CD4-positive, alpha-beta T cell treated with Interleukin-12 subunit alpha and Interleukin-12 subunit beta, for 1 hour (primary cell): ENCODE results near the gene HHATL.

Experiments used
- DNase-seq: peaks from one replicate; pipeline ENCODE4 v3.0.0-alpha.2; 2020

The HHATL gene

DNA sequence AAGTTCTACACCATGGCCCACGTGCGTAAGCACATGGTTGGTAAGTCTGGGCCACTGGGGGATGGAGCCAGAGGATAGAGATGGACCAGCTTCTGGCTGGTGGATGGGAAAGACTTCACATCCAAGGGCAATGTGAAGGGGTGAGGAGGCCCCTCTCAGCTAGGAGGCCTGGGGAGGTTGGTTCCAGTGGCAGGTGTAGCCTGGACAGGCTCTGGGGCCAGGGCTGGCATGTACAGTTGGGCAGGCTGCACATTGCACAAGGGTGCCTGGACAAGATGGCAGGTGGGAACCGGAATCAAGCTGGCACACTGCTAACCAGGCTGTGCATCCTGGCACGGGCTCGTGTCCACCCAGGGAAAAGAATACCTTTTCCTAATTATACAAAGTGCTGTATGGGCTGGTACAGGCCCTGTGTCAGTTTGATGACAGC is 41.0 kb downstream of the HHATL start:
- no peak for DNase-seq

DNA sequence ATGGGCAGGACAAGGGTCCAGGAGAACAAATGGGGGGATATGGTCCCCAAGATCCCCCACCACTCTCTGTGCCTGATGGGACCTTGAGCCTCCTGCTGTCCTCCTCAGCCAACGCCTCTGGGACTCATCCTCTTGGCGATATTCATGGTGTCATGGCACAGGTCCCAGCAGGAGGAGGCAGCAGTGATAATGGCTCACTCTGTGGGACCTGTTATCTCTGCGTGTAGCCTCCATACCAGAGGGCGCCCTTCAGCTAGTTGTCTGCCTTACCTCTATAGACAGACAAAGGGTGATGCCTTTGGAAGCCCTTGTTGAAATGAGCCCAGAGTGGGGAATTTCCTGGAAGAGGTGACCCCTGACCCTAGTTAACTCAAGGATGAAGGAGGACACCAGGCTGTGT is 41.7 kb downstream of the HHATL start:
- no peak for DNase-seq

DNA sequence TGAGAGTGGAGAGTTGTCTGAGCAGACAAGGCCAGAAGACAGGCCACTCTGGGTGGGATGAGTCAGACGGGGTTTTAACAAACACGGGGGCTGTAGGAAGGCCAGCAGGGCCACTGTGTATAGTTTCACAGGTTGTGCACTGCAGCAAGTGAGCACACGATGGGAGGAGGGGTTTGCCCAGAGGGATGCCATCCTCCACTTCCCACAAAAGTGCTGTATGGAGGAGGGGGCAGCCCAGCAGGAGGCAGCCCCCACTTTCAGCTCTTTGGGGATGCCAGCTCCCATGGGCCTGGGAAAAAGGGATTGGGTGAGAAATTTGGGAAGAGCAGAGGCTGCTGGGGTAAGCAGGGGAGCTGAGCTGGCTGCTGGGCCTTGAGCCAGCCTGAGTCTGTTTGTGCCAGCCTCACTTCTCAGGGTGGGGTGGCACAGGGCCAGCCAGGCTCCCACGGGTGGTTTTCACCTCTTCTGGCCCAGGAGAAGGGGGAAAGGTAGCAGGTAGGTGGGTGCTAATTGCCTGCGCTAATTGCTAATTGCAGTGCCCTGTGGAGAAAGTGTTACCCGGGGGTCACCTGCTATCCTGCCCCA is 42.4 kb downstream of the HHATL start:
- no peak for DNase-seq

DNA sequence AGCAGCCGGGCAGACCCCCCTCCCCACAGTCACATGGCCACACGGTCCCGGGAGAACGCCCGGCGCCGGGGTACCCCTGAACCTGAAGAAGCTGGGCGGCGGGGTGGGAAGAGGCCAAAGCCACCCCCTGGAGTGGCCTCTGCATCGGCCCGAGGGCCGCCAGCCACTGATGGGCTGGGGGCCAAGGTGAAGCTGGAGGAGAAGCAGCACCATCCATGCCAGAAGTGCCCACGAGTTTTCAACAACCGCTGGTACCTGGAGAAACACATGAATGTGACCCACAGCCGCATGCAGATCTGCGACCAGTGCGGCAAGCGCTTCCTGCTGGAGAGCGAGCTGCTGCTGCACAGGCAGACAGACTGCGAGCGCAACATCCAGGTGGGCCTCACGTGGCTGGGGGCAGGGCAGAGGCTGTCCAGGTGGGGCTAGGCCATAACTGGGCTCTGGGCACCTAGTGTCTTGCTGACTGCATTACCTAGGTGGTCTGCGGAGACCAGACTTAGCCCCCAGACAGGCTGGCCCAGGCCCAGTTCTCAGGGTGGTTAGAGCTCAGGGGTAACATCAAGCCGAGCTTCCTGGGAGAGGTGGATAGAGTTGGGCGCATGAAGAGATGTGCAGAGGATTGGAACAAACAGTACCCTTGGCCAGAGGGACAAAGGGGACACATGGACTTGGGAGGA is 43.0 kb downstream of the HHATL start:
- no peak for DNase-seq

DNA sequence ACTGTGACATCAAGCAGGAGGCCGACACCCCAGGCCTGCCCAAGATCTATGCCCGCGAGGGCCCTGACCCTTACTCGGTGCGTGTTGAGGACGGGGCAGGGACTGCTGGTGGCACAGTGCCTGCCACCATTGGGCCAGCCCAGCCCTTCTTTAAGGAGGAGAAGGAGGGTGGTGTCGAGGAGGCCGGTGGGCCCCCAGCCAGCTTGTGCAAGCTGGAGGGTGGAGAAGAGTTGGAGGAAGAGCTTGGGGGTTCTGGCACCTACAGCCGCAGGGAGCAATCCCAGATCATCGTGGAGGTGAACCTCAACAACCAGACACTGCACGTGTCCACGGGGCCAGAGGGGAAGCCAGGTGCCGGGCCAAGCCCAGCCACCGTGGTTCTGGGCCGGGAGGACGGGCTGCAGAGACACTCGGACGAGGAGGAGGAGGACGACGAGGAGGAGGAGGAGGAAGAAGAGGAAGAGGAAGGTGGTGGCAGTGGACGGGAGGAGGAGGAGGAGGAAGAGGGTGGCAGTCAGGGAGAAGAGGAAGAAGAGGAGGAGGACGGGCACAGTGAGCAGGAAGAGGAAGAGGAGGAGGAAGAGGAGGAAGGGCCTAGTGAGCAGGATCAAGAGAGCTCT is 43.7 kb downstream of the HHATL start:
- no peak for DNase-seq

DNA sequence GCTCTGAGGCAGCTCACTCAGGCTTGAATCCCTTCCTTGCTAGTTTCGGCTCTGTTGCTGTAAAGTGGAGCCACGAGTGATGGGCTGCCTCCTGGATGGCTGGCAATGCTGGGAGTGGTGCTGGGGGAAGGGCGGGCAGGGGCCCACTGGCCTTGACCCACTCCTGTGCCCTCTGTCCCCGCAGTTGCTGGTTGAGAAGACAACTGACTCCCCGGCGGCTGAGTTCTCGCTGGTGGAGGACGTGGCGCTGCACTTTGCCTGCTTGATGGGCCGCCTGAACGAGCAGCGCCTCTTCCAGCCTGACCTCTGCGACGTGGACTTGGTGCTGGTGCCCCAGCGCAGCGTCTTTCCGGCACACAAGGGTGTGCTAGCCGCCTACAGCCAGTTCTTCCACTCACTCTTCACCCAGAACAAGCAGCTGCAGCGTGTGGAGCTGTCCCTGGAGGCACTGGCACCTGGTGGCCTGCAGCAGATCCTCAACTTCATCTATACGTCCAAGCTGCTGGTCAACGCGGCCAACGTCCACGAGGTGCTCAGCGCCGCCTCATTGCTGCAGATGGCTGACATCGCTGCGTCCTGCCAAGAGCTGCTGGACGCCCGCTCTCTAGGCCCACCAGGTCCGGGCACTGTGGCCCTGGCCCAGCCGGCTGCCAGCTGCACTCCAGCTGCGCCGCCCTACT is 44.4 kb downstream of the HHATL start:
- no peak for DNase-seq

DNA sequence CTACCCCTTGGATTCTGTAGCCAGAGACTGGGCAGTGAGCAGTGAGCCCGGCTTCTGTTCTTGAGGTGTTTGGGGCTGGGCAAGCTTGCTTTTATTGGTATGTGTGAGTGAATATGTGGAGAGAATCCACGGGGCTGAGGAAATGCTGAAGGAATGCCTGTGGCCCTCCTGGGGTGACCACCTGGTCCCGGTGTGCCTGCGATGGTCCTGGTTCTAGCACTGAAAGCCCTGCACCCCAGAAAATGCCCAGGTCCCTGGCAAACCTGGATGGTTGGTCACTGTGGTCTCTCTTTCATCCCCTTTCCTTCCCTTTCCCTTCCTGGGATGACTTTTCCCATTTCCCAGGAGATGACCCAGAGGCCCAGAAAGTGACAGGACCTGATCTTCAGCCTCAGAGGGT is 44.9 kb downstream of the HHATL start:
- no peak for DNase-seq

DNA sequence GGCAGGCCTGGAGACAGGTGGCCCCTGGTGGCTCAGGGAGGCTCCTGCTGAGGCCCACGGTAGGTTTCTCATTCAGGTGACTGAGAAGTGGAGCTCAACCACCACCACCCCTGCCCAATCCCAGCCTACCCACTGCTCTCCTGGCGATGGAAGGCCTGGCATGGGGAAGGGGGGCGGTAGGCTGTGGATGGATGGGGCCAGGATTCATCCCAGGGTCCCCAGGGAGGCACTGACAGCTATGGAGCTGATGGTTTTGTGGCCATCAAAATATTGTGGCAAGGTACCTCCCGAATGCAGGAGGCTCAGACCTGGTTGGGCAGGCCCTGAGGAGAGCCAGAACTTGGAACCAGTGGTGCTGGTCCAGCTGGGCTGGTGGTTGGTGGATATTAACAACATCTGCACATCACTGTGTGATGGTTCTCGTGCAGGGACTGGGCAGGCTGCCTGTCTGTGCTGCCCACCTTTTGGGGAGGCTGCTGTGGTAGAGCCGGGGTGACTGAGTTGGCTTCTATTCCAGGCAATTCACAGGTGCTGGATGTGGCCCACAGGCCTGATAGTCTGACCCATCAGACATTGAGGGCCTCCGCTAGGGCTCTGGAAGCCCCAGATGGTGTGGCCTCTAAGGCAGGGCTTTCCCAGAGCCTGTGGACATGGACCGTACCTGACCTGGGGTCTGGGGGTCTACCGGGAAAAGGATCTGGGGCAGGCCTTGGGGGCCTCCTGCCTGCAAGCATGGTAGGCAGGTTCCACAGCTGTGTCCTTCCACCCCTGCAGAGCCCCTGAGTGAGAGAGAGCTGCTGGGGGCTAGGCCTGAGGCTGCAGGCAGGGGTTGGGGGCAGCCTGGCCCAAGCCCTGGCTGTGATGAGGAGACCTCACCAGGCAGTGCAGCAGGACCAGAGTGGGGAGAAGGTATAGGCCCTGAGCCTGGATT is 45.7 kb downstream of the HHATL start:
- no peak for DNase-seq

DNA sequence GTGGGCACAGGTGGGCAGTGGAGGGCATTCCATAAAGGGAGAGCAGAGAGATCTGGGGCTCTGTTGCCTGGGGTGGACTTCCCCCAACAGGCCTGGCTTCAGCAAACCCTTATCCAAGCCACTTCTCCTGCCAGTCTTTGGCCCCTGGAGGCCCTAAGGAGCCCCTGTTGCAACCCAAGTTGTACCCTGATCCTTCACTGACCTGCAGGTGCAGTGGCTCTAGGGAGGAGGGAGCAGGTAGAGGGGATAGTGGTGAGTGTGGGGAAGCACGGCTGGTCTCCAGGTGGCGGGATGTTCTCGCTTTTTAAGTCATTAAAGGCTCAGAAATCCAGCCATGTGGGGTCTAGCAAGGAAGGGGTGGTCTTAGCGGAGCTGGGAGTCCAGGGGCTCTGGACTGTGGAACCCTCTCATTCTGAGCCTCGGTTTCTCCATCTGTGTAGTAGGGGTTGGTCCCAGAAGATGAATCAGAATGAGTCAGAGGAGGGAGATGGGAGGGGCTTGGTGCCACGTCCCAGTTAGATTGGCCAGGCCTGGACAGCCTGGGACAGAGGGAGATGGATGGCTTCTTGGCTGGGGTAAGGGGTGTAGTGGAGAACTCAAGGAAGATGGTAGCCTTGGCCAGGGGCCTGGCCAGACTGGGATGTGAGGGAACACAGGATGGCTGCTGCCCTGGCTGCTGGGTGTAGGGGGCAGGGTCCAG is 46.5 kb downstream of the HHATL start:
- no peak for DNase-seq

DNA sequence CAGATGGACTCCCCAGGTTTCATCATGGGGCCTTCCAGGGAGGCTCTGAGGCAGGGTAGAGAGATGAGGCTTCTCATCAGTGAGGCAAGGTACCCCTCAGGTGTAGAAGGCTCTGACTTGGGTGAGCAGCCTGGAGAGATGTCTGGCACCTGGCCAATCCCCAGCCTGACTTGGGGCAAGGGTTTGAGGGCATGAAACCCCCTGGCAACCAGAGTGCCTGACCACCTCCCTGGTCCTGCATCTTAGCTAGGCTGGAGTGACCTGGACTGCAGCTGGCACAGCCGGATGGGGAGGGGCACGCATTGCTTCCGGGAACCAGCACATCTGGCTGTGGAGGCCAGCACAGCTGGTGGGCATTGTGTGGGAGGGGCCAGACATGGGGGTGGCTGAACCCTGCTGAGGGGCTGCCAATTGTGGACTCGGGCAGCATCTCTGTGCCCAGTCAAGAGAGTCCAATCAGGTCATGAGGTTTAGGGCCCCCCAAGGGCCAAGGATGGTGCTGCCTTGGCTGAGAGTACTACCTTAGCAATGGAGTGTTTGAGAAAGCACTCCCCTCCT is 47.2 kb downstream of the HHATL start:
- DNase-seq, result no peak

DNA sequence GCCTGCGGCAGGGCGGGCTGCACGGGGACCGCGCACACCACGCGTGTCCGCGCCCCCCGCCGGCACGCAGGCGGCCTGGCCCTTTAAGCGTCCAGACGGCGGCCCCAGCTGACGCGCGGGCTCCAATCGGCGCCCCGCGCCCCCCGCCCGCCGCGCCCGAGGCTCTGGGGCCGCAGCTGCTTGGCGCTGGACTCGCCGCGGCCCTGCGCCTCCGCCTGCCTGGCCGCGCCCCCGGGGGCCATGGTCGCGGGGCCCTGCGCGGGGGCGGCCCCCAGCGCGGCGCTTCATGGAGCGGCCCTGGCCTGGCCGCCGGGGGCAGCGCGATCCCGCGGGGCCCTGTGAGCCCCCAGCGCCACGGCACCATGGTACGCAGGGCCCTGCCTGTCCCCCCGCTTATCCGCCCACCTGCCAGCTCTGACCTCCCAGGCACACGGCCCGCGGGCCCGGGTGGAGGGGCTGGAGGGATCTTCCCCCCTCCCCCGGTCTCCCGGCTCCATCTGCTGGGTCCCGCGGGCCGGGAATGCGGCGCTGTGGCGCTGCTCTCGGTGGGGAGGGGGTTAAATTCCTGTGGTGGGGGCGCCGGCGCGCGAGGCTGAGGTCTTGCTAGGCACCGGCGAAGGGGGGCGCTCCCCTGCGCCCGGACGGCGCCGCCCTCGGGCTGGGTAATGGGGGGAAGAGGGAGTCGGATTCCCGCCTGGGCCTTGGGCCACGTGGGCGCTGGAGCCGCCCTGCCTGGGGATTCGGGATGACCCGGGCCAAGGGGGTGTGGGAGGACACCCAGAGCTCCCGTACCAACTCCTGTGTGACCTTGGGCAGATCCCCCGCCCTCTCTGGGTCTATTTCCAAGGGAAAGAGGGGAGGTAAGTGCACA is 48.0 kb downstream of the HHATL start:
- no peak for DNase-seq

DNA sequence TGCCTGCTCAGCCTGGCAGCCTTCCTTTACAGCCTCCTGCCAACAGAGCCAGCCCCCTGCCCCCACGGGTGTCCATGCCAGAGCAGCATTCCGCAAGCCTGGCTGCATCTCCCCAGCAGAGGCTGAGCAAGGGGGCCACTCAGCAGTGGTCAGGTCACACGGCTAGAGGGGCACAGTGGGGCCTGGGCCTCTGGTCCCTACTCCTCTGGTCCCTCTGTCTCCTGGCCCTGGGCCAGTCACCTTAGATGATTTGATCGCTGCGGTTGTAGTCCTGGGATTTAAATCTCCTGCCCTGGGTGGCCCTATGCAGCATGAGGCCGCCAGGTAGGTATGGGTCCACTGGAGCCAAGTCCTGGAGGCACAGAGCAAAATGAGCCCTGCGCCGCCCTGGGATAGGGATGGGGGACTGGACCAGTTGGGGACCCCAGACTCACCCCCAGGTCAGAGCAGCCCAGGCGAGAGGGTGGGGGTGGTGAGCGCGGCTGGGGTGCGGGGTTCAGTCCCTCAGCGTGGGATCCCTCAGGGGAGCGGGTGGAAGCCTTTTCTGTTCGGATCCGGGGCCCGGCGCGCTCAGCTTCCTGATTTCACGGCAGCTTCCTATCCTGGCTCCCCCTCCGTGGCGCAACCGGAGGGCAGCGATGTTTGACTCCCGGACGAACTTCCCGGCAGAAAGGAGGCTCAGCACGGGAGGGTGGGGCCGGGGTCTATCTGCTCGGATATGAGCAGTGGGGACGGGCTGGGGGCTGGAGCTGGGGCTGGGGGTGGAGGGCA is 48.9 kb downstream of the HHATL start, which contains the start of gene ZBTB47:
TSS of gene ZBTB47 (plus strand) at position 138 of the 771 bp plus-strand sequence. CDS start 4,659 bp downstream, outside the sequence.
- DNase-seq, result no peak

DNA sequence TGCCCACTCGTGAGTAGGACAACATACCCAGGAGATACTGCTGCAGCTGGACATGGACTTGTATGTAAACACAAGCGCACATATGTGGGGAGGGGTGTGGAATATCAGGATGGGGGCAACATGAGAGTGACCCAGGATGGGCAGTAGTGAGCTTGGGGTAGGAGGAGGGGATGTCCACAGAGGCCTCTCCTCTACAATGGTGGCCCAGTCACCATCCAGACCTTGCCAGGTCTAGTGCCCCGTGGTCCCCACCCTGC is 49.4 kb downstream of the HHATL start:
- no peak for DNase-seq

DNA sequence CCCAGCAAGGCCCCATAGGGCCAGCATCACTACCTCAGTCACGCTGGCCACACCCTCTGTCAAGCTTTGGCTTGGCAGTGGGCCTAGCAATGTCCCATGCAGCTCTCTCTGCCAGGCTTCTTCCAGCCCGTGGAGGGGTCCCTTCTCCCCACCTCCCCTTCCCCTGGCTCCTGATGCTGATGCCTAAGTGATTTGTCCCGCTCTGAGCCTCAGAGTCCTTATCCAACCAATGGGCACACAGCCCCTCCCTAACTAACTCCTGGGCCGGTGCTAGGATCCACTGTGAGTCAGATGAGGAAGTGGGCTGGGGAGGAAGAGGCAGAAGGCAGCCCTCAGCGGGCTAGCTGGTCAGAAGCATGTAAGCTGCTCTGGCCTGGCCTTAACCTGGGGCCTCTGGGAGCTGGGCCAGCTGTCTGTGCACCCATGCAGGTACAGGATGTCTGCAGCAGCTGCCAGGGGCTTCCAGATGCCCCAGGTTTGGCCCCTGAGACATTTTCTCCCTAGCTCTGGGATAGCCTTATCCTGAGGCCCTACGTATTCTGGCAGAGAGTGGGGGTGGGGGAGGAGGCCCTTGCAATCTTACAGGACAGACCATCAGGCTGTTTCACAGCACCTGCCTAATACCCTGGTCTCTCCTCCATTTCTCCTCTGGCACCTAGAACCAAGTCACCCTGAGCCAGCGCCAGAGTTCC is 49.8 kb downstream of the HHATL start:
- no peak for DNase-seq

DNA sequence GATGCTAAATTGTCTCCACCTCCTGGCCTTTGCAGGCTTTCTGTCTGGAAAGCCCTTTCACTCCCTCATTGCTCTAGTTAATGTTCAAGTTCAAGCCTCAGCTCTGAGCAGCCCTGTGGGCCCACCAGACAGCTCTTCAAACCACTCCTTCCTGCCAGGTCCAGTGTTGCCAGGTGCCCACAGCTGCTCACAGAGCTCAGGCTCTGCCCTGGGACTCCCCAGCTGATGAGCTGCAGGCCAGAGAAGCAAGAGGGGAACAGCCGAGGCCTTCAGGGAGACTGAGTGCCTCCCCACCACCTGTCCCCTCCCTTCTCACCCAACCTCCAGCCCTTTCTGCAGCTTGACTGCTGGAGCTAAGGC is 50.4 kb downstream of the HHATL start:
- DNase-seq, result no peak

DNA sequence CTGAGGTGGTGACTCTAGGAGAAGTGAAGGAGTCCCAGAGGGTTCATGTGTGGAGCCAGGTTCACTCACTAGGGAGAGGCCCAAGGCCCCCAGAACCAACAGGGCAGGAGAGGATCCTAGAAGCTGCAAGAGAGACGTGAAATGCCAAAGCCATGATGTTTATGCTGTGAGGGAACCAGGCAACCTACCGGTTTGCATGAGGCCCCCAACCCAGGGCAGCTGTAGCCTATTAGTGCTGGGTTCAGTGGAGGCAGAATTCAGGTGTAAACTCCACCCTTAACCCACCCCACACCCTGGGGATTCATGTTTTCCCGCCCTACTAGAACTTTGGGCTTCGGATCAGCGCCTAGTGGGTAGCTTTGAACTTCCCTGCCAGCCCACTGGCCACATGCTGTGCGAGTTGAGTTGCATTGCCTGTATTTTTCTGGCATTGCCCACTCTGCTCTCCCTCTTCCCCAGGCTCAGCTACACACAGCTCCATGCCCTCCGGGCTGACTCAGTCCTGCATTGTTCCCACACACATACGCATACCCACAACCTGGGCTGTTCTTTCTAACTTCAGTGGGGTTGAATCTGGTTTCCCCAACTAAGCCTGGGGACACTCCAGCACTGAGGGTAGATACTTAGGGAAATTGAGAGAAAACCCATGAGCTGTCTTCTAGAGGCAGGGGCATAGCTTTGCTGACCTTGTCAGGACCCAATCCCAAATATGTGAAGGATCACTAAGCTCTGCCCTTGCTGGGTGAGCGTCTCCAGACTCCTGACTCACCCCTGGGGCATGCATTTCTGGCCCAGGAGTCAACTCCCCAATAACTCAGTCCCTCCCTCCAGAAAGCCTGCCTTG is 51.1 kb downstream of the HHATL start:
- DNase-seq, result no peak

DNA sequence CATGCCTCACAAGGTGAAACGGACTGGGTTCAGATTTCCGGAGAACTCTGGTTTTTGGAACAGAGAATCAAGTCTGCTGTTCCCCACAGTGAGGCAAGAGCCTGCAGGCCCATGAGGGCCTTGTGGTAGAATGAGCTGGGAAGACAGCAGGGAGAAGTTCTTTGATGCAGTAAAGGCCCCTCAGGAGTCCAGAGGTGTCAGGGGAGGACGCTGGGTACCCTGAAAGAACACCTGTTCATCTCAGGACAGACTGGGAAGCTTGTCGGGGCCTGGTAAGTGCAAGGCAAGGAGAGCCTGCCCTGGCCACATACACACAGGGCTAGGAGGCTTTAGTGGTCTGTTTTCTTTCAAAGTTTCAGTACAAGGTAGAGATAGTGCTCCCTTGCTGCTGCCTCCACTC is 52.8 kb downstream of the HHATL start:
- DNase-seq, result no peak

DNA sequence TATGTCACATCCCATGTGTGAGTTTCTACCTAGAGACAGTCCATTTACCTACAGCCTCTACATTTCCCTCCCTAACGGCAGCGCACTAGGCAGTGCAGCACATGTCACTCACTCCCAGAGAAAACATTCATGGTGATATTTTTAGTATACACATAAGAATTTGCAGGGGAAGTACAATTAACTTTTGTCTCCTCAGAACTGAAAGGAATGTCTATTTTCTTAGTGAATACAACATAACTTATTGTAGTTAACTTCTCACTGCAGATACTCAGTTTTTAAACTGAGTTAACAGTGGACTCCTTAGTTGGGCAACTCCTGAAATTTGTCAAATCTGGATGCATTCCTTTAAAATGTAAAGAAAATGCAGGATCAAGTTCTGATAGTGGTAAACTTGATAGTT is 53.6 kb downstream of the HHATL start:
- no peak for DNase-seq
